GM12873 (cell line): ENCODE data around the gene KCNH1.

Source experiments
- TF ChIP-seq, protein P1 (sequence below): IDR thresholded peaks from 2 replicates; pipeline ENCODE4 v1.5.1; 2012; ENCODE audit warnings: low read depth, mild to moderate bottlenecking, moderate library complexity, low read length, control low read depth; ENCODE audit not compliant: insufficient read depth; ENCODE audit errors: missing control alignments

KCNH1 gene

GRCh38 chr1:210905944-210906453 lies 227.9 kb downstream of the KCNH1 start:
- TF ChIP-seq, protein P1, sequence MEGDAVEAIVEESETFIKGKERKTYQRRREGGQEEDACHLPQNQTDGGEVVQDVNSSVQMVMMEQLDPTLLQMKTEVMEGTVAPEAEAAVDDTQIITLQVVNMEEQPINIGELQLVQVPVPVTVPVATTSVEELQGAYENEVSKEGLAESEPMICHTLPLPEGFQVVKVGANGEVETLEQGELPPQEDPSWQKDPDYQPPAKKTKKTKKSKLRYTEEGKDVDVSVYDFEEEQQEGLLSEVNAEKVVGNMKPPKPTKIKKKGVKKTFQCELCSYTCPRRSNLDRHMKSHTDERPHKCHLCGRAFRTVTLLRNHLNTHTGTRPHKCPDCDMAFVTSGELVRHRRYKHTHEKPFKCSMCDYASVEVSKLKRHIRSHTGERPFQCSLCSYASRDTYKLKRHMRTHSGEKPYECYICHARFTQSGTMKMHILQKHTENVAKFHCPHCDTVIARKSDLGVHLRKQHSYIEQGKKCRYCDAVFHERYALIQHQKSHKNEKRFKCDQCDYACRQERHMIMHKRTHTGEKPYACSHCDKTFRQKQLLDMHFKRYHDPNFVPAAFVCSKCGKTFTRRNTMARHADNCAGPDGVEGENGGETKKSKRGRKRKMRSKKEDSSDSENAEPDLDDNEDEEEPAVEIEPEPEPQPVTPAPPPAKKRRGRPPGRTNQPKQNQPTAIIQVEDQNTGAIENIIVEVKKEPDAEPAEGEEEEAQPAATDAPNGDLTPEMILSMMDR = no peak

- TF ChIP-seq, protein P1 = no peak
These were observed 228.5 kb downstream of the KCNH1 start for GRCh38 chr1:210905365-210905904.

DNA sequence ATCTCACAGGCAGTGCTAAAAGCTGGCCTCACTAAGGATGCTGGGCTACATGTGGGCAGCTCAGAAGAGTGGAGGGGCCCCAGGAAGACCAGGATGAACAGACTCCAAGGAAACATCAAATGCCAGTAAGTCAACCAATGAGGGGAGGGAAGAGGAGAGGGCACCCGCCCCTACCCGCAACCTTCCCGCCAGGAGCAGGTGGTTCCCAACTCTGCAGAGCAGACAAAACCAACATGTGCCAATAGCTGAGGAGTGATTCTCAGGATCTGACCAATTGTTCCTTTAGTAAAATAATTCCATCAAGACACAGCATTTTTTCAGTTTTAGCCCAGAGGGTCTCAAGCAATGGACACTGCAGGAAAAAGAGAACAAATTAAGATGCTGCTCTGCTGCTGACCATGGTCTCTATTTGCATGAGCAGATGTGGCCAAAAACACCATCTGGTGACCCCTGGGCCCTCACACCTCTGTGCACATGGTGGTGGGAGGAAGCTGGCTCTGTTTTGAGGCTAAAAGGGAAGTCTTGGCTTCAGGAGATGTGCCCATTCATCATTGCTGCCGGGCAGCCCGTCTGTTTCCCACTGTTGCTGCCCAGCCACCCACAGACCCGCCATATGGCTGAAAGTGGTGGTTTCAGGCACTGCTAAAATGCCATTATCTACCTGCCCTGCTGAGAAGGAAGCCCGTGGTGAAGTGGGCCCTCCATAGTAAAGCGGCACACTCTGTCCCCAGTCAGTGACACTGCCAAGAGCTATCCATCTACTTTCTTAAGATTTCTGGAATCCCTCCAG lies 231.8 kb downstream of the KCNH1 start:
- TF ChIP-seq, protein P1 = no peak

DNA sequence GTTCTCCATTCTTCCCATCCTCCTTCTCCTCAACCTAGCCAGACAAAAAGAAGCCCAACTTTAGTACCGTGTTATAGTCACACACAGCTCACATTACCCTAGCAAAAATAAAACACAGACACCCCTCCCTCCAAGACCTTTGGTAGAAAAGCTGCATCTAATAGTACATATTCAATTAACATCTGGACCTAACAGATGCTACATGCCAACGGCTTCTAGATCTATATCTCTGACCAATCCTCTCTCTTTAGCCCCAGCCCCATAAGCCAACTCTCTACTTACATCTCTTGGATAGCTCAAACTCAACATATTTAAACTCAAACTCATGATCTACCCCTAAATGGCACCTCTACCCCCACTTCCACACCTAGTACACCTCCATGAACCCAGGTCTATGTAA lies 233.1 kb downstream of the KCNH1 start:
- TF ChIP-seq, protein P1 = no peak

- TF ChIP-seq, protein P1 = no peak
These were observed 233.9 kb downstream of the KCNH1 start for GRCh38 chr1:210900079-210900478.

DNA sequence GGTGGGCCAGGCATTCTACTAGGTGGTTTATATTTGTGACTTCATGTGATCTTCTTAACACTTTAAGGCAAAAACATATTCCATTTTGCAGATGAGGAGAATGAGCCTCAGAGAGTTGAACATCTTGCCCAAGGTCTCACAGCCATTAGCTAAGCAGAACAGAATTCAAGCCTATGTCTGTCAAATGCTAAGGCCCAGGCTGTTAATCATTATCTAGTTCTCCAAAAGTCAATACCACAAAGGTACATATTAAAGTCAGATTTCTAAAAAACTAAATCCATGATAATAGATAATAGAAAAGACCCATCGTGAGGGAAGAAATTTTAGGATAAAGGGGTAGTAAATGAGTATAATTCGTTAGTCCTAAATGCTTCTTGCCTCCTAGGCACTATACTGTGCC lies 234.3 kb downstream of the KCNH1 start:
- TF ChIP-seq, protein P1 = no peak

- TF ChIP-seq, protein P1 = no peak
These were observed 235.5 kb downstream of the KCNH1 start for GRCh38 chr1:210898473-210898872.
